DOHH2 (cell line): ENCODE data around the gene EDN1.

ENCODE experiments used
- H3F3A ChIP-seq: fragments of 200-600 bp; sonication (generic), shearing (Covaris generic); 2 replicates; pipeline ENCODE4 v1.6.0; 2016; ENCODE audit warnings: antibody characterized with exemption, mild to moderate bottlenecking; ENCODE audit not compliant: control insufficient read depth, insufficient read depth
- H3K27ac ChIP-seq: fragments of 200-600 bp; sonication (generic); 2 replicates; pipeline ENCODE4 v1.5.1; 2014; ENCODE audit warnings: low read depth, mild to moderate bottlenecking, low read length, moderate library complexity
- H3K27me3 ChIP-seq: fragments of 200-600 bp; sonication (generic); 2 replicates; pipeline ENCODE4 v1.6.1; 2014; ENCODE audit warnings: mild to moderate bottlenecking, low read length, mixed read lengths; ENCODE audit not compliant: control insufficient read depth
- H3K36me3 ChIP-seq: fragments of 200-600 bp; sonication (generic); 2 replicates; pipeline ENCODE4 v1.6.1; 2014; ENCODE audit warnings: mild to moderate bottlenecking, low read length, moderate library complexity, mixed read lengths; ENCODE audit not compliant: control insufficient read depth
- H3K4me1 ChIP-seq: fragments of 200-600 bp; sonication (generic); 2 replicates; pipeline ENCODE4 v1.6.1; 2014; ENCODE audit warnings: mild to moderate bottlenecking, low read length, mixed read lengths; ENCODE audit not compliant: control insufficient read depth
- H3K4me2 ChIP-seq: fragments of 200-600 bp; sonication (generic); 2 replicates; pipeline ENCODE4 v1.6.0; 2014; ENCODE audit warnings: mild to moderate bottlenecking, low read length, moderate library complexity
- H3K4me3 ChIP-seq: fragments of 200-600 bp; sonication (generic); 2 replicates; pipeline ENCODE4 v1.5.1; 2014; ENCODE audit warnings: mild to moderate bottlenecking, low read length, mixed read lengths
- H3K79me2 ChIP-seq: fragments of 200-600 bp; sonication (generic); 2 replicates; pipeline ENCODE4 v1.6.1; 2014; ENCODE audit warnings: mild to moderate bottlenecking, low read length, mixed read lengths; ENCODE audit not compliant: control insufficient read depth
- H3K9me2 ChIP-seq: fragments of 200-600 bp; sonication (generic); replicated peaks from 2 replicates; pipeline ENCODE4 v1.6.1; 2014; ENCODE audit warnings: mild to moderate bottlenecking, low read length, mixed read lengths; ENCODE audit not compliant: control insufficient read depth
- H3K9me3 ChIP-seq: fragments of 200-600 bp; sonication (generic); 2 replicates; pipeline ENCODE4 v1.6.1; 2014; ENCODE audit warnings: antibody characterized with exemption, low read length, mixed read lengths; ENCODE audit not compliant: control insufficient read depth, insufficient read depth
- H4K20me1 ChIP-seq: fragments of 200-600 bp; sonication (generic); 2 replicates; pipeline ENCODE4 v1.6.0; 2014; ENCODE audit warnings: low read depth, mild to moderate bottlenecking, antibody characterized with exemption, low read length, moderate library complexity; ENCODE audit not compliant: control insufficient read depth, insufficient read depth
- EZH2phosphoT487 ChIP-seq: fragments of 200-600 bp; sonication (generic); IDR thresholded peaks from 2 replicates; pipeline ENCODE4 v1.6.1; 2017; ENCODE audit warnings: borderline replicate concordance, mild to moderate bottlenecking, antibody characterized with exemption, low read length, moderate library complexity, mixed read lengths
- TF ChIP-seq, protein P1 (sequence below): fragments of 200-600 bp; sonication (generic); IDR thresholded peaks from one replicate; pipeline ENCODE4 v1.5.1; 2014; ENCODE audit warnings: antibody characterized with exemption, mild to moderate bottlenecking, low read depth, low read length; ENCODE audit not compliant: poor library complexity, severe bottlenecking

EDN1 gene

GRCh38 chr6:12342664-12343063, 52.5 kb downstream of the EDN1 start:
- Histone ChIP-seq H3K4me3 (no peak overlapping the region), H3K27me3 (peaks cover 3% of the 10 kb centered on the region; the same call in 1 of the 2 replicates), H3K4me2 (no peak overlapping the region), H4K20me1 (no peaks in the 10 kb centered on the region), H3K4me1 (peaks cover 19% of the 10 kb centered on the region), H3K9me2 (no peaks in the 10 kb centered on the region), H3K27ac (no peak overlapping the region), H3K36me3 (no peaks in the 10 kb centered on the region), H3K79me2 (no peaks in the 10 kb centered on the region), H3F3A (no peaks in the 10 kb centered on the region), H3K9me3 (no peaks in the 10 kb centered on the region)
- TF ChIP-seq, protein P1, sequence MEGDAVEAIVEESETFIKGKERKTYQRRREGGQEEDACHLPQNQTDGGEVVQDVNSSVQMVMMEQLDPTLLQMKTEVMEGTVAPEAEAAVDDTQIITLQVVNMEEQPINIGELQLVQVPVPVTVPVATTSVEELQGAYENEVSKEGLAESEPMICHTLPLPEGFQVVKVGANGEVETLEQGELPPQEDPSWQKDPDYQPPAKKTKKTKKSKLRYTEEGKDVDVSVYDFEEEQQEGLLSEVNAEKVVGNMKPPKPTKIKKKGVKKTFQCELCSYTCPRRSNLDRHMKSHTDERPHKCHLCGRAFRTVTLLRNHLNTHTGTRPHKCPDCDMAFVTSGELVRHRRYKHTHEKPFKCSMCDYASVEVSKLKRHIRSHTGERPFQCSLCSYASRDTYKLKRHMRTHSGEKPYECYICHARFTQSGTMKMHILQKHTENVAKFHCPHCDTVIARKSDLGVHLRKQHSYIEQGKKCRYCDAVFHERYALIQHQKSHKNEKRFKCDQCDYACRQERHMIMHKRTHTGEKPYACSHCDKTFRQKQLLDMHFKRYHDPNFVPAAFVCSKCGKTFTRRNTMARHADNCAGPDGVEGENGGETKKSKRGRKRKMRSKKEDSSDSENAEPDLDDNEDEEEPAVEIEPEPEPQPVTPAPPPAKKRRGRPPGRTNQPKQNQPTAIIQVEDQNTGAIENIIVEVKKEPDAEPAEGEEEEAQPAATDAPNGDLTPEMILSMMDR = no peak
- no peak for TF ChIP-seq EZH2phosphoT487

DNA sequence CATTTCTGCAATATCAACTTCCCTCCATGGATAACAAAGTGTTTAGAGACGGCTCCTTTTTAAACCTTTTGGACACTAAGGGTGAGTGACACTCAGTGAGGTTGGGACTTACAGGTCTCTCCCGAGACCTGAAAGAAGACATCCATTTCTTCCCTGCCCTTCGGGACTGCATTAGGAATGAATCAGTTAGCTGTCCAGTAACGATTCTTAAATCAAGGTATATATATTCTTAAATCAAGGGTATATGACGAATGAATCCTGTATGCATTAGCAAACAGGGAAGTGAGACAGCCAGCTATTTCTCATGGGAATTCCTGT, 52.9 kb downstream of the EDN1 start:
- H4K20me1 ChIP-seq = no peaks in the 10 kb centered on the region
- H3F3A ChIP-seq = no peaks in the 10 kb centered on the region
- no peaks in the 10 kb centered on the region for H3K36me3 ChIP-seq
- H3K79me2 ChIP-seq = no peaks in the 10 kb centered on the region
- no peak for TF ChIP-seq EZH2phosphoT487
- TF ChIP-seq, protein P1 = no peak
- H3K27me3 ChIP-seq = peaks cover 3% of the 10 kb centered on the region; the same call in 1 of the 2 replicates
- no peak overlapping the region for H3K4me3 ChIP-seq
- no peaks in the 10 kb centered on the region for H3K9me3 ChIP-seq
- peaks cover 19% of the 10 kb centered on the region for H3K4me1 ChIP-seq
- H3K9me2 ChIP-seq = no peaks in the 10 kb centered on the region
- H3K4me2 ChIP-seq = no peak overlapping the region
- H3K27ac ChIP-seq = no peak overlapping the region

- Histone ChIP-seq H3K27ac (no peak overlapping the region), H4K20me1 (no peaks in the 10 kb centered on the region), H3K9me3 (no peaks in the 10 kb centered on the region), H3K27me3 (peaks cover 3% of the 10 kb centered on the region; the same call in 1 of the 2 replicates), H3K4me2 (no peak overlapping the region), H3K9me2 (no peaks in the 10 kb centered on the region), H3K79me2 (no peaks in the 10 kb centered on the region), H3K36me3 (no peaks in the 10 kb centered on the region), H3F3A (no peaks in the 10 kb centered on the region), H3K4me1 (peaks cover 19% of the 10 kb centered on the region), H3K4me3 (no peak overlapping the region)
- TF ChIP-seq, protein P1 = no peak
- TF ChIP-seq EZH2phosphoT487 = no peak
These were observed 53.4 kb downstream of the EDN1 start for GRCh38 chr6:12343440-12344162.
